Neural crest cell (in vitro differentiated cells): ENCODE results near the gene ZSCAN5A. TPM values are rescaled to one million over a fixed set of nuclear protein-coding genes. Genes with fewer than 3 reads are reported as not detected.
A peak's percentile ranks its signal among the peaks of the same experiment; 100 is the strongest.

Experiments used
- DNase-seq: peaks from one replicate; pipeline ENCODE4 v3.0.0; 2021; ENCODE audit warnings: low read depth, mixed read lengths, low spot score
- H3K27ac Mint-ChIP-seq: one replicate; pipeline ENCODE4 v1.8.0; 2021; ENCODE audit warnings: mild to moderate bottlenecking, mixed read lengths; ENCODE audit not compliant: unreplicated experiment
- H3K27me3 Mint-ChIP-seq: 2 replicates; pipeline ENCODE4 v1.8.0; 2021; ENCODE audit warnings: low read depth, mild to moderate bottlenecking, mixed read lengths
- H3K36me3 Mint-ChIP-seq: 2 replicates; pipeline ENCODE4 v1.8.0; 2021; ENCODE audit warnings: low read depth, mild to moderate bottlenecking, mixed read lengths
- H3K4me1 Mint-ChIP-seq: 2 replicates; pipeline ENCODE4 v1.8.0; 2021; ENCODE audit warnings: mixed read lengths
- H3K4me3 Mint-ChIP-seq: one replicate; pipeline ENCODE4 v1.8.0; 2021; ENCODE audit warnings: mild to moderate bottlenecking, mixed read lengths
- H3K9me3 Mint-ChIP-seq: 2 replicates; pipeline ENCODE4 v1.8.0; 2021; ENCODE audit warnings: mixed read lengths
- CTCF ChIP-seq: fragments of 200-600 bp; sonication (generic); conservative IDR thresholded peaks from 2 replicates; pipeline ENCODE4 v1.5.0; 2021; ENCODE audit warnings: antibody characterized with exemption, mild to moderate bottlenecking
- total RNA-seq: library from RNA; stranded (reverse); gene quantifications from 2 replicates; pipeline ENCODE4 v1.2.1, GENCODE V29; 2021

Gene ZSCAN5A
- total RNA-seq, 1 donor from 2014 or later: 14.7 TPM

- peak; percentile 32 for DNase-seq
- Mint-ChIP-seq H3K4me3 (no peak overlapping the region), H3K36me3 (peaks cover 3% of the 10 kb centered on the region), H3K27me3 (peaks cover 13% of the 10 kb centered on the region), H3K27ac (no peak overlapping the region), H3K4me1 (no peaks in the 10 kb centered on the region), H3K9me3 (peaks cover 8% of the 10 kb centered on the region)
- TF ChIP-seq CTCF: peak; percentile 85
Measured at GRCh38 chr19:56333506-56333905, 18.9 kb upstream of the ZSCAN5A start.

- no peak for TF ChIP-seq CTCF
- peaks cover 8% of the 10 kb centered on the region for H3K9me3 Mint-ChIP-seq
- no peak overlapping the region for H3K4me3 Mint-ChIP-seq
- peaks cover 3% of the 10 kb centered on the region for H3K36me3 Mint-ChIP-seq
- DNase-seq: no peak
- H3K27me3 Mint-ChIP-seq: peaks cover 13% of the 10 kb centered on the region
- H3K4me1 Mint-ChIP-seq: no peaks in the 10 kb centered on the region
- H3K27ac Mint-ChIP-seq: no peak overlapping the region
Measured at GRCh38 chr19:56332695-56333094, 18.1 kb upstream of the ZSCAN5A start.

- TF ChIP-seq CTCF: no peak
- Mint-ChIP-seq H3K36me3 (no peaks in the 10 kb centered on the region), H3K4me3 (no peak overlapping the region), H3K4me1 (peaks cover 4% of the 10 kb centered on the region), H3K27me3 (peaks cover 19% of the 10 kb centered on the region), H3K9me3 (peaks cover 8% of the 10 kb centered on the region), H3K27ac (no peak overlapping the region)
- DNase-seq: no peak
Measured at GRCh38 chr19:56324436-56324835, 9.8 kb upstream of the ZSCAN5A start.

- DNase-seq: no peak
- Mint-ChIP-seq H3K27me3 (peaks cover 25% of the 10 kb centered on the region), H3K9me3 (peaks cover 8% of the 10 kb centered on the region), H3K36me3 (no peaks in the 10 kb centered on the region), H3K27ac (peak overlapping the region; percentile 66), H3K4me3 (no peak overlapping the region), H3K4me1 (peaks cover 4% of the 10 kb centered on the region)
- no peak for TF ChIP-seq CTCF
Measured at GRCh38 chr19:56321989-56322440, 7.4 kb upstream of the ZSCAN5A start.

GRCh38 chr19:56321254-56321988 lies 6.8 kb upstream of the ZSCAN5A start:
- peaks cover 8% of the 10 kb centered on the region for H3K9me3 Mint-ChIP-seq
- TF ChIP-seq CTCF: no peak
- H3K27me3 Mint-ChIP-seq: peaks cover 25% of the 10 kb centered on the region
- H3K4me3 Mint-ChIP-seq: no peak overlapping the region
- H3K36me3 Mint-ChIP-seq: no peaks in the 10 kb centered on the region
- H3K4me1 Mint-ChIP-seq: peaks cover 4% of the 10 kb centered on the region
- no peak for DNase-seq
- H3K27ac Mint-ChIP-seq: peak overlapping the region; percentile 66
